Measurements from ENCODE around the gene KCNH6.
A peak's percentile ranks its signal among the peaks of the same experiment; 100 is the strongest.

Gene KCNH6

DNA sequence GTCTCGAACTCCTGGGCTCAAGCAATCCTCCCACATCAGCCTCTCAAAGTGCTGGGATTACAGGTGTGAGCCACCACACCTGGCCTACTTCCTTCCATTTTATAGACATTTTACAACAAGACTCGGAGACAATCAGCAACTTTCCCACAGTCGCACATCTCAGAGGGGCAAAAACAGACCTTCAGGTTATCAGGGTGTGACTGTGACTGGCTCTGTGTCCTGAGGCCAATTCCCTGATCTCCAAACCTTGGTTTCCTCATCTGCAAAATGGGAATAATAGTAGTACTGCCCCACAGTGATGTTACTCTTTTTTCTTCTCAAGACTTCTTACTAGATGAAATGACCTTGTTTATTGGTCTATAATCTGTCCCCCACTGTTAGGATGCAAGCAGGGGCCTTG is 10.8 kb upstream of the KCNH6 start:
- DNase-seq: no peak
- Histone ChIP-seq H3K27ac (no peak overlapping the region), H3K4me3 (ENCODE audit: low read depth, low read length) (no peak overlapping the region), H3K27me3 (ENCODE audit: insufficient read depth, low read depth, severe bottlenecking) (no peaks in the 10 kb centered on the region), H3K9me3 (ENCODE audit: severe bottlenecking) (no peaks in the 10 kb centered on the region), H3K36me3 (no peaks in the 10 kb centered on the region)
- no peak for TF ChIP-seq CTCF (IDR thresholded peaks at IDR 0.05; ENCODE audit: low read depth, low read length)

DNA sequence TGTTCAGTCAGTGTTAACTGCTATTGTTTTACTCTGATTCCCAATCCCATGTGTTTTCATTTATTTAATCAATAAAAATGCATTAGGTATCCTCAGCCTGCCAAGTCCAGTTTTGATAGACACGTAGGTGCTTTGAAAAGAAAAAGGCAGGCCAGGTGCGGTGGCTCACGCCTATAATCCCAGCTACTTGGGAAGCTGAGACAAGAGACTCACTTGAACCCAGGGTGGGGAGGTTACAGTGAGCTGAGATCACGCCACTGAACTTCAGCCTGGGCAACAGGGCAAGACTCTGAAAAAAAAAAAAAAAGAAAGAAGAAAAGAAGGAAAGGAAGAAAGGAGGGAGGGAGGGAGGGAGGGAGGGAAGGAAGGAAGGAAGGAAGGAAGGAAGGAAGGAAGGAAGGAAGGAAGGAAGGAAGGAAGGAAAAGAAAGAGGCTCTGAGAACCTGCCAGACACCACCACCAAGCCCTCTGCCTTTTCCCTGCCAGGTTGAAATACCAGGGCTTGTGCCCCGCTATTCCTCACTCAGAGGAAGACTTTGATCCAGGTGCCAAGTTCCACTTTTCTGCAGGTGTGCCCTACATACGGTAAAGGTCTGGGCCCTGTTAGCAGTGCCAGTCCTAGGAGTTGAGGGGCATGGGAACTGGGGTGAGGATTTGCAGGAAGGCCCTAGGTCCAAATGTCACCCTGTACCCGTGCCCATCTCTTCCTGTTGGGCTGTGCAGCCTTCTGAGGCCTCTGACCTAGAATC is 10.1 kb upstream of the KCNH6 start:
- TF ChIP-seq CTCF (IDR thresholded peaks at IDR 0.05; ENCODE audit: low read depth, low read length): no peak
- Histone ChIP-seq H3K36me3 (no peaks in the 10 kb centered on the region), H3K4me3 (ENCODE audit: low read depth, low read length) (no peak overlapping the region), H3K9me3 (ENCODE audit: severe bottlenecking) (no peaks in the 10 kb centered on the region), H3K27me3 (ENCODE audit: insufficient read depth, low read depth, severe bottlenecking) (no peaks in the 10 kb centered on the region), H3K27ac (no peak overlapping the region)
- no peak for DNase-seq

DNA sequence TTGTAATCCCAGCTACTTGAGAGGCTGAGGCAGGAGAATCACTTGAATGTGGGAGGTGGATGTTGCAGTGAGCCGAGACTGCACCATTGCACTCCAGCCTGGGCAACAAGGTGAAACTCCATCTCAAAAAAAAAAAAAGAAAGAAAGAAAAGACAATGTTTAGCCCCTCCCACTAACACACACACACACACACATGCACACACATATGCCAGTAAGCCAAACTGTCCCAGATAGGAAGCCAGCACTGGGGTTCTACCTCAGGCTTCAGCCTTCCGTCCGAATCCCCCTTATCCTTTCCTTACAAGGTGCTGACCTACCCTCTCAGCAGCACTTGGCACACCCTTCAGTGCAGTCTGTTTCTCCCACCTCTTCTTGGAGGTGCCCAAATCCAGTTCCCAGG is 8.7 kb upstream of the KCNH6 start:
- no peak overlapping the region for H3K4me3 ChIP-seq (ENCODE audit: low read depth, low read length)
- TF ChIP-seq CTCF (IDR thresholded peaks at IDR 0.05; ENCODE audit: low read depth, low read length): no peak
- no peaks in the 10 kb centered on the region for H3K27me3 ChIP-seq (ENCODE audit: insufficient read depth, low read depth, severe bottlenecking)
- H3K9me3 ChIP-seq (ENCODE audit: severe bottlenecking): no peaks in the 10 kb centered on the region
- H3K27ac ChIP-seq: peak overlapping the region; percentile 4; the same call in 1 of the 2 replicates
- H3K36me3 ChIP-seq: no peaks in the 10 kb centered on the region
- DNase-seq: no peak

DNA sequence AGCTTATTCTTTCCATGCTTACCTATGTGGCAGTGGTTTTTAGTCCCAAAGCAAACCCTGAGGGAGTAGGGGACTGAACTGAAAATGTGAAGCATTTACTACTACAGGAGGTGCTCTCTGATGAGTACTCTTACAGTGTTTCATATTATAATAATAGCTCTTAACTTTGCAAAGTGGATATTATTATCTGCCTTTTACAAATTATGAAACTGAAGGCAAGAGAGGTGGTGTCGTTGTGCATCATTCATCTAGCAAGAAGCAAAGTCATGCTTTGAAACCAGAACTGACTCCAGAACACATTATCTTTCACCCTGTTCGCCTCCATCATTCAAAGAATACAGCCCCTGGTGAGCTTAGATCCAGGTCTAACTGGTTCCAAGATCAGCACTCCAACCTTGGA is 8.2 kb upstream of the KCNH6 start:
- H3K36me3 ChIP-seq: no peaks in the 10 kb centered on the region
- DNase-seq: no peak
- no peaks in the 10 kb centered on the region for H3K27me3 ChIP-seq (ENCODE audit: insufficient read depth, low read depth, severe bottlenecking)
- peak overlapping the region; percentile 4; the same call in 1 of the 2 replicates for H3K27ac ChIP-seq
- no peak overlapping the region for H3K4me3 ChIP-seq (ENCODE audit: low read depth, low read length)
- H3K9me3 ChIP-seq (ENCODE audit: severe bottlenecking): no peaks in the 10 kb centered on the region
- TF ChIP-seq CTCF (IDR thresholded peaks at IDR 0.05; ENCODE audit: low read depth, low read length): no peak

- no peaks in the 10 kb centered on the region for H3K36me3 ChIP-seq
- no peak overlapping the region for H3K4me3 ChIP-seq (ENCODE audit: low read depth, low read length)
- H3K27ac ChIP-seq: peak overlapping the region; percentile 4
- DNase-seq: peak; percentile 62
- no peaks in the 10 kb centered on the region for H3K27me3 ChIP-seq (ENCODE audit: insufficient read depth, low read depth, severe bottlenecking)
- no peaks in the 10 kb centered on the region for H3K9me3 ChIP-seq (ENCODE audit: severe bottlenecking)
- TF ChIP-seq CTCF (IDR thresholded peaks at IDR 0.05; ENCODE audit: low read depth, low read length): no peak
Measured at GRCh38 chr17:63515426-63515825, 7.7 kb upstream of the KCNH6 start.

All from WERI-Rb-1 (cell line).